BLaER1 (cell line): Measurements from ENCODE around the gene TSPAN5.
"Not testable (repeated sequence)": the region's sequence is repeated elsewhere in the genome, so short reads cannot be mapped to it uniquely, and the experiment has no call there.

ENCODE experiments used
- H3K27ac ChIP-seq: shearing (Covaris generic); formaldehyde crosslinking; 2 replicates; pipeline ENCODE4 v1.8.1; 2022
- H3K27me3 ChIP-seq: shearing (Covaris generic); formaldehyde crosslinking; 2 replicates; pipeline ENCODE4 v1.8.1; 2022
- H3K36me3 ChIP-seq: shearing (Covaris generic); formaldehyde crosslinking; 2 replicates; pipeline ENCODE4 v1.8.1; 2022
- H3K4me1 ChIP-seq: shearing (Covaris generic); formaldehyde crosslinking; 2 replicates; pipeline ENCODE4 v1.8.1; 2022
- H3K4me2 ChIP-seq: shearing (Covaris generic); formaldehyde crosslinking; 2 replicates; pipeline ENCODE4 v1.8.1; 2022
- H3K4me3 ChIP-seq: shearing (Covaris generic); formaldehyde crosslinking; 2 replicates; pipeline ENCODE4 v1.8.1; 2022
- H3K9ac ChIP-seq: shearing (Covaris generic); formaldehyde crosslinking; 2 replicates; pipeline ENCODE4 v1.8.1; 2022
- H3K9me3 ChIP-seq: shearing (Covaris generic); formaldehyde crosslinking; 2 replicates; pipeline ENCODE4 v1.8.1; 2022
- H4K20me1 ChIP-seq: shearing (Covaris generic); formaldehyde crosslinking; 2 replicates; pipeline ENCODE4 v1.8.1; 2022
- Cebpa-rat ChIP-seq: shearing (Covaris generic); IDR thresholded peaks from 2 replicates; pipeline ENCODE4 v1.8.1; 2022

The TSPAN5 gene

DNA sequence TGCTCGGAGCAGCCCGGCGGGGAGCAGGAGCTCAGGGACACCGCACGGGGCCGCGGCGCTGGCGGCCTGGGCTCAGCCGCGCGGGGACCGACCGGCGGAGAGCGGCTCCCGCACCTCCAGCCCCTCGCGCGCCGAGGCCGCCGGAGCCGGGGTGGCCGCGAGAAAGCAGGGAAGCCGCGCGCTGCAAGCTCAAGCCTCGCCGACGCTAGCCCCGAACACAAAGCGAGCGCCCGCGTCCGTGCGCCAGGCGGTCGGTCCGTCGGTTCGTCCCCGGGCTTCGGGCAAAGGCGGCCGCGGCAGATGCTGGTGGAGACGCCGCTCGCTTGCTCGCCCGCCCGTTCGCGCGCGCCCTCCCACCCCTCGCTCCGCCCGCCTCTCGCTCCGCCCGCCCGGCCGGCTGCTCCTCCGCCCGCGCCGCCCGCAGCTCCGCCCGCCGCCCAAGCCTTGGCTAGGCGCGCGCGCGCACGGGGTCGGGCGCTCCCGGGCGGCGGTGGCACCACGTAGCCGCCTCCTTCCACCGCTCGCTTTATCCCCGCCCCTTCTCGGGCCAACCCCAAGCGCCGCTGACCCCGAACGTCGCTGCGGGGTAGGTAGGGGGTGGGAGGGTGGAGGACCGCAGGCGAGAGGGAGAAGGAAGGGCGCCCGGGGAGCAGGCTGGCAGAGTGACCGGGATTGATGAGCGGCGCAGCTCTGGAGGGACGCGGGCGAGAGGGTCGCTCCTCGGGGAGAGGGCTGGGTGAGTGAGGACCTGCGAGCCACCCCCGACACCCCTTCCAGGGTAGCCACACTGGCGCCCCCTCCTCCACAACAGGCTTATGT, at the start of gene TSPAN5:
Gene TSPAN5 (minus strand): TSS at position 325 of the 819 bp plus-strand sequence.
- TF ChIP-seq Cebpa-rat, result no peak

DNA sequence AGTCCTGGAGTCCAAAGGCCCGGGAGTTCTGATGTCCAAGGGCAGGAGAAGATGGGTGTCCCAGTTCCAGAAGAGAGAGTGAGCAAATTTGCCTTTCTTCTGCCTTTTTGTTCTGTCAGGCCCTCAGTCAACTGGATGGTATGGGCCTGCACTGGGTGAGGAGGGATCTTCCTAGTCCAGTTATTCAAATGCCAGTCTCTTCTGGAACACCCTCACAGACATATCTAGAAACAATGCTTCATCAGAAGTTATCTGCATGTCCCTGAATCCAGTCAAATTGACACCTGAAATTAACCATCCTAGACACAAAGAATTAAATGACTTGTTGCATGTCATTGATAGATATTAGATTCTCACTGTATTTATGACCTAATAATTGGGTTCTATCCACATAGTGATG, 48.5 kb upstream of the TSPAN5 start:
- TF ChIP-seq Cebpa-rat, result no peak
- no peak overlapping the region for H3K27ac ChIP-seq
- H3K4me3 ChIP-seq, result no peak overlapping the region
- no peaks in the 10 kb centered on the region for H4K20me1 ChIP-seq
- no peaks in the 10 kb centered on the region for H3K27me3 ChIP-seq
- no peak overlapping the region for H3K4me2 ChIP-seq
- H3K9me3 ChIP-seq, result peaks cover 26% of the 10 kb centered on the region
- no peak overlapping the region for H3K9ac ChIP-seq
- H3K4me1 ChIP-seq, result no peaks in the 10 kb centered on the region
- H3K36me3 ChIP-seq, result no peaks in the 10 kb centered on the region

More for the DNA sequence above, at the start of gene TSPAN5:
- Histone ChIP-seq H3K4me3 (no peak within 1 kb of the TSS), H4K20me1 (no peaks in the 10 kb centered on the region), H3K36me3 (no peaks in the 10 kb centered on the region), H3K27ac (no peak within 1 kb of the TSS), H3K9ac (no peak within 1 kb of the TSS), H3K27me3 (no peaks in the 10 kb centered on the region), H3K4me2 (no peak within 1 kb of the TSS), H3K9me3 (peaks cover 27% of the 10 kb centered on the region), H3K4me1 (peaks cover 6% of the 10 kb centered on the region)

DNA sequence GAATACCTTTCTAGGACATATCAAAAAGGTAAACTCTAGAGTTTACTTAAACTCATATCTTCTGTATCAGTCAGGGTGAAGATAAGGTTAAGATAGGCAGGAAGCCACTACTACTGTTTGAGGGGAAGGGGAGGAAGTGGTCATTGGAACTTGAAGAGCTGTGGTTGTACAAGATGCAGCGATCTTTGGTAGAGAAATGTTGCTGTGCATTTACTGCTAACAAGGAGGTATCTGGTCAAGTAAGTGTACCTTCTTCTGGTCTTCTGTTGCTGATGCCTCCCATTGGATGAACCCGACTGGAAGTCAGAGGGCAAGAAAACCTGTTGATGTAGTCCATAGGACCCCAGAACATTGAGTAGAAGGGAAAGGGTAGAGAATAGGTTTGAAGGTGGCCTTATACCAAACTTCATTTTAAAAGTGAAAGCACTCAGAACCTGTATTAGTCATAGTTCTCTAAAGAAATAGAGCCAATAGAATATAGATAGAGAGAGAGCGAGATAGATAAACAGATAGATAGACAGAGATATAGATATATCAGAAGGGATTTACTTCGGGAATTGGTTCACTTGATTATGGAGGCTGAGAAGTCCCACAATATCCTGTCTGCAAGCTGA, 47.9 kb upstream of the TSPAN5 start:
- Histone ChIP-seq H3K27ac (no peak overlapping the region), H3K9ac (no peak overlapping the region), H3K4me2 (0 out of 2 replicates have a peak overlapping the region, but pooled peaks have one; percentile 14), H3K4me1 (no peaks in the 10 kb centered on the region), H3K27me3 (no peaks in the 10 kb centered on the region), H3K36me3 (no peaks in the 10 kb centered on the region), H3K4me3 (no peak overlapping the region), H4K20me1 (no peaks in the 10 kb centered on the region), H3K9me3 (peaks cover 26% of the 10 kb centered on the region)
- no peak for TF ChIP-seq Cebpa-rat

DNA sequence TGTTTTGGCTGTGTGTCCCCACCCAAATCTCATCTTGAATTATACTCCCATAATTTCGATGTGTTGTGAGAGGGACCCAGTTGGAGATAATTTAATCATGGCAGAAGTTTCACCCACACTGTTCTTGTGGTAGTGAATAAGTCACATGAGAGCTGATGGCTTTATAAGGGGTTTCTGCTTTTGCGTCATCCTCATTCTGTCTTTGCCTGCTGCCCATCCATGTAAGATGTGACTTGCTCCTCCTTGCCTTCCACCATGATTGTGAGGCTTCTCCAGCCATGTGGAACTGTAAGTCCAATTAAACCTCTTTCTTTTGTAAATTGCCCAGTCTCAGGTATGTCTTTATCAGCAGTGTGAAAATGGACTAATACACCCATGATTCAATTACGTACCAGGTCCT, 47.2 kb upstream of the TSPAN5 start:
- H3K4me2 ChIP-seq, H4K20me1 ChIP-seq, H3K4me3 ChIP-seq, H3K27ac ChIP-seq, H3K36me3 ChIP-seq, H3K9ac ChIP-seq, H3K27me3 ChIP-seq, H3K4me1 ChIP-seq: not testable (repeated sequence)
- peaks cover 26% of the 10 kb centered on the region for H3K9me3 ChIP-seq

DNA sequence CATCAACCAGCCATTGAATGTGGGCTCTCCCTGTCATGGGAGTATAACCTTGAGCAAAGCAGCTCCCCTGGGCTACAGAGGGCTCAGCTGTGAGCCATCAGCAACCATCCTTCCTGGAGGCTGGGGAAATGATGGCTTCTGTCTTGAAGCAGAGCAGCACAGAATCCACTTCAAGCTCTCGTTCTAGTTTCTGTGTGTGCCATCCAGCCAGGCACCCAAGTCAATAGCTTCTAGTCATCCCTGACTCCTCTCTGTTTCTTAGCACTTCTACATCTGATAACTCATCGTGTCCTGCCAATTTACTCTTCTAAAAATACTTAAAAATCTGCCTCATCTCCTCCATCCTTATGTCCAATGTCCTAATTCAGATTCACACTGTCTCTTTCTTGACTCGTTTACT, 42.2 kb upstream of the TSPAN5 start:
- Histone ChIP-seq H3K27ac (no peak overlapping the region), H3K4me1 (no peaks in the 10 kb centered on the region), H3K9ac (no peak overlapping the region), H3K9me3 (peaks cover 35% of the 10 kb centered on the region), H4K20me1 (no peaks in the 10 kb centered on the region), H3K27me3 (no peaks in the 10 kb centered on the region), H3K4me2 (no peak overlapping the region), H3K36me3 (no peaks in the 10 kb centered on the region), H3K4me3 (no peak overlapping the region)
- TF ChIP-seq Cebpa-rat, result no peak

DNA sequence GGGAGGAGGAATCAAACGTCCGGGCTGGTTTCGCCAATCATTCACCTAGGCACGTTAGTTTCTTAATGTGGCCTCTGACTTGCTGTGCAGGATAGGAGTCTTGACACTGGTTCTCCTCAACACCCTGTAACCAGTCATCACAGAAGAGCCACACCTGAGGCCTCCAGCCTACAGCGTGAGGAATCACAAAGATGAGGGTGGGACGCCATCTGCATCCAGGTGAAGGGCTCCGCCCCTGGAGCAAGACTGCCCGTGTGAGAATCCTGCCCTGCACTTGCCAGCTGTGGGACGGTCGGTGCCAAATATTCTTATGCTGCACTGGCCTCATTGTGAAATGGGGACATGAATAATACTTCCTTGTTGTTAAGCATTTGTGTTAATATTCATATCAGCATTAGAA, 35.7 kb upstream of the TSPAN5 start:
- Histone ChIP-seq H3K4me1 (peaks cover 10% of the 10 kb centered on the region), H3K9me3 (peaks cover 16% of the 10 kb centered on the region), H3K27me3 (no peaks in the 10 kb centered on the region), H4K20me1 (no peaks in the 10 kb centered on the region), H3K4me2 (no peak overlapping the region), H3K36me3 (no peaks in the 10 kb centered on the region), H3K27ac (no peak overlapping the region), H3K9ac (no peak overlapping the region), H3K4me3 (no peak overlapping the region)
- TF ChIP-seq Cebpa-rat, result no peak

DNA sequence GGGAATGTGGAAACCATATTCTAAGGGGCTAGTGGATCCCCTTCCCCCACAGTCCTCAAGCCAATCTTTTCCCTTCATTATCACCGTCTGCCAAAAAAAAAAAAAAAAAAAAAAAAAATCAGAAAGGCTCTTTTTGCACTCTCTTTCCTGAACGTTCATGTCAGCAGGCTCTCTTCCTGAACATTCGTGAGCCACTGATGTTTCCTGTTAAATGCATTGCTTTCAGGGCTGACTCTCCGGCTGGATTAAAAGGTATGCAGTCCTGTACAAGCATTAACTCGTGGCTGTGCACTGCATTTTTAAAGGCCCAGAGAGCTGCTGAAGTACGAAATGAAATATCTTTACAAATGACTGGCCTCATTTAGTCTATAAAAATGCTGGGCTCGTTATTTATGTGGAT, 34.0 kb upstream of the TSPAN5 start:
- Histone ChIP-seq H3K9me3 (peaks cover 8% of the 10 kb centered on the region), H3K4me3 (no peak overlapping the region), H3K27me3 (no peaks in the 10 kb centered on the region), H3K27ac (no peak overlapping the region), H3K9ac (no peak overlapping the region), H4K20me1 (no peaks in the 10 kb centered on the region), H3K4me2 (no peak overlapping the region), H3K36me3 (no peaks in the 10 kb centered on the region), H3K4me1 (peaks cover 19% of the 10 kb centered on the region)
- TF ChIP-seq Cebpa-rat, result no peak

DNA sequence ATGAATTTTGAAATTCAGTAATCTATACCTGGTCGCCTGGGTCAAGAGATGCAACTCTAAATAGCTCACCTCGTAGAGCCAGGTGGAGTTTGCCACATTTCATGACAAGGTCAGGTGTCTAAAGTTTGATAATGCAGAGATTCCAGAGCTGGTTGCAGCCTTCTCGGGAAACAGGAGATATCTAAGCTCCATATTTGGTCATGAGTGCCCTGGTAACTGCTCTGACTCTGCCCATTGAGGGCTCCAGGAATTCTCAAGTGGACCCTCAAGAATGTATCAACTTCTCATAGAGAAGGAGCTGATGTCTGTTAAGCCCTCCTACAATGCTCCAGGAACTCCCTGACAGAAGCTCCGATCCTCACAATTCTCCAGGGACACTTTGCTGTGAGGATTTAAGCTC, 33.2 kb upstream of the TSPAN5 start:
- TF ChIP-seq Cebpa-rat, result no peak
- Histone ChIP-seq H3K27me3 (no peaks in the 10 kb centered on the region), H4K20me1 (no peaks in the 10 kb centered on the region), H3K36me3 (no peaks in the 10 kb centered on the region), H3K9ac (no peak overlapping the region), H3K4me1 (peaks cover 19% of the 10 kb centered on the region), H3K4me3 (no peak overlapping the region), H3K4me2 (no peak overlapping the region), H3K27ac (no peak overlapping the region), H3K9me3 (no peaks in the 10 kb centered on the region)

DNA sequence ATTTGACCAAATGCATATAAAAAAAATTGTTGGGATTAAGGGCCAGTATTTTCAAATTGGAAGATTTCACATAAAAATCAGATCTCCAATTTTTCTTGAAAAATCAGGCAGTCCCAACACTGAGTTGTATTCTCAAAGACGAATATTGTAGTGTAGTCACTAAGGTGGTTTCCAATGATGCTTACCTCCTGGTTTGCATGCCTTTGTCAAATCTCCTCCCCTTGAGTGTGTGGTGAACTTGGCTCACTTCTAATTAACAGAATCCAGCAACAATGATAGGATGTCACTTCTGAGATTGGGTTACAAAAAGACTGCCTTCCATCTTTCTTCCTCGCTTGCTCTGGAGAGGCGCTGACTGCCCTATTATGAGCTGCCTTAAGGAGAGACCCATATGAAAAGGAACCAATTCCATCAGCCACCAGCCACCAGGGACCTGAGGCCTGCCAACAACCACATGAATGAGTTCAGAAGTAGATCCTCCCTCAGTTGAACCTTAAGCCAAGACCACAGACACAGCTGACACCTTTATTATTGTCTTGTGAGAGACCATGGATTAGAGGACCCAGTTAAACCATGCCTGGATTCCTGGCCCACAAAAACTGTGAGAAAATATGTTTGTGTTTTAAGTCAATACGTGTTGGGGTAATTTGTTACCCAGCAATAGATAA, 31.2 kb upstream of the TSPAN5 start:
- no peak overlapping the region for H3K27ac ChIP-seq
- H3K27me3 ChIP-seq, result no peaks in the 10 kb centered on the region
- H3K9ac ChIP-seq, result no peak overlapping the region
- H3K4me1 ChIP-seq, result peaks cover 19% of the 10 kb centered on the region
- peak overlapping the region; percentile 33; the same call in 1 of the 2 replicates for H3K4me2 ChIP-seq
- no peaks in the 10 kb centered on the region for H4K20me1 ChIP-seq
- H3K36me3 ChIP-seq, result no peaks in the 10 kb centered on the region
- H3K9me3 ChIP-seq, result no peaks in the 10 kb centered on the region
- no peak overlapping the region for H3K4me3 ChIP-seq
- TF ChIP-seq Cebpa-rat, result no peak
